Adrenal gland (tissue), 5 donors: ENCODE measurements around the gene CCN5.

Experiments used
- POLR2A ChIP-seq, 2 donors: fragments of 450-650 bp; IDR thresholded peaks; one replicate each; pipeline ENCODE4 v1.6.1; 2017; ENCODE audit warnings: antibody characterized with exemption in 2 of 2, mild to moderate bottlenecking in 2 of 2, moderate library complexity in 1 of 2
- TF ChIP-seq, protein P1 (sequence below), 6 experiments: fragments of 450-650 bp in 4 of 6; fragments of 200-600 bp in 2 of 6; sonication (generic) in 1 of 6; IDR thresholded peaks; 1 replicate in 5 of 6; 2 replicates in 1 of 6; pipeline versions ENCODE4 v1.5.1 to v1.8.0; 2016 to 2021; ENCODE audit warnings: antibody characterized with exemption in 6 of 6, mild to moderate bottlenecking in 2 of 6, moderate library complexity in 1 of 6
- donor health status: DM: no; HTN: no; CAD: no.

DNA sequence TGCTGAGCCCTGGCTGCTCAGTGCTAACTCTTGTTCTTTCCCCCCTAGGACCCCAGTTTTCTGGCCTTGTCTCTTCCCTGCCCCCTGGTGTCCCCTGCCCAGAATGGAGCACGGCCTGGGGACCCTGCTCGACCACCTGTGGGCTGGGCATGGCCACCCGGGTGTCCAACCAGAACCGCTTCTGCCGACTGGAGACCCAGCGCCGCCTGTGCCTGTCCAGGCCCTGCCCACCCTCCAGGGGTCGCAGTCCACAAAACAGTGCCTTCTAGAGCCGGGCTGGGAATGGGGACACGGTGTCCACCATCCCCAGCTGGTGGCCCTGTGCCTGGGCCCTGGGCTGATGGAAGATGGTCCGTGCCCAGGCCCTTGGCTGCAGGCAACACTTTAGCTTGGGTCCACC lies 11.9 kb downstream of the CCN5 start:
- TF ChIP-seq, protein P1, sequence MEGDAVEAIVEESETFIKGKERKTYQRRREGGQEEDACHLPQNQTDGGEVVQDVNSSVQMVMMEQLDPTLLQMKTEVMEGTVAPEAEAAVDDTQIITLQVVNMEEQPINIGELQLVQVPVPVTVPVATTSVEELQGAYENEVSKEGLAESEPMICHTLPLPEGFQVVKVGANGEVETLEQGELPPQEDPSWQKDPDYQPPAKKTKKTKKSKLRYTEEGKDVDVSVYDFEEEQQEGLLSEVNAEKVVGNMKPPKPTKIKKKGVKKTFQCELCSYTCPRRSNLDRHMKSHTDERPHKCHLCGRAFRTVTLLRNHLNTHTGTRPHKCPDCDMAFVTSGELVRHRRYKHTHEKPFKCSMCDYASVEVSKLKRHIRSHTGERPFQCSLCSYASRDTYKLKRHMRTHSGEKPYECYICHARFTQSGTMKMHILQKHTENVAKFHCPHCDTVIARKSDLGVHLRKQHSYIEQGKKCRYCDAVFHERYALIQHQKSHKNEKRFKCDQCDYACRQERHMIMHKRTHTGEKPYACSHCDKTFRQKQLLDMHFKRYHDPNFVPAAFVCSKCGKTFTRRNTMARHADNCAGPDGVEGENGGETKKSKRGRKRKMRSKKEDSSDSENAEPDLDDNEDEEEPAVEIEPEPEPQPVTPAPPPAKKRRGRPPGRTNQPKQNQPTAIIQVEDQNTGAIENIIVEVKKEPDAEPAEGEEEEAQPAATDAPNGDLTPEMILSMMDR (IDR thresholded peaks at IDR 0.05) = no peak
- TF ChIP-seq POLR2A (IDR thresholded peaks at IDR 0.05) = no peak
